Left ventricle myocardium inferior (tissue), 1 donor: ENCODE results near the gene PMEPA1. TPM values are rescaled to one million over a fixed set of nuclear protein-coding genes. Genes with fewer than 3 reads are reported as not detected.
A peak's percentile ranks its signal among the peaks of the same experiment; 100 is the strongest.

Experiments
- DNase-seq: peaks from one replicate; pipeline ENCODE4 v3.0.0-alpha.2; 2020
- H3K27ac ChIP-seq: fragments of 200-600 bp; replicated peaks from 2 replicates; pipeline ENCODE4 v1.8.0; 2021
- H3K27me3 ChIP-seq: fragments of 200-600 bp; 2 replicates; pipeline ENCODE4 v1.8.0; 2021; ENCODE audit warnings: low read depth
- H3K36me3 ChIP-seq: fragments of 200-600 bp; 2 replicates; pipeline ENCODE4 v1.8.0; 2021
- H3K4me1 ChIP-seq: fragments of 200-600 bp; 2 replicates; pipeline ENCODE4 v1.8.0; 2021
- H3K4me3 ChIP-seq: fragments of 200-600 bp; 2 replicates; pipeline ENCODE4 v1.8.0; 2021; ENCODE audit warnings: mild to moderate bottlenecking, moderate library complexity
- H3K9me3 ChIP-seq: fragments of 200-600 bp; replicated peaks from 2 replicates; pipeline ENCODE4 v1.8.0; 2021
- intact Hi-C: fragments of 100-400 bp; cut with micrococcal nuclease; formaldehyde crosslinking; loops from one replicate; pipeline ENCODE4 v1.11.0; 2022
- total RNA-seq: library from RNA; stranded (reverse); fragmentation: NEBNext Ultra II Directional; extraction: Animal tissue kit (Norgen Biotek cat#: 25700); gene quantifications from one replicate; pipeline ENCODE4 v1.2.1, GENCODE V29; 2021
- TF ChIP-seq, protein P1 (sequence below): fragments of 200-600 bp; IDR thresholded peaks from 2 replicates; pipeline ENCODE4 v1.8.0; 2021; ENCODE audit warnings: antibody characterized with exemption, mild to moderate bottlenecking, borderline replicate concordance
- donor health status: DM: no; HTN: yes; CAD: no; lungs with severe emphysema.

The PMEPA1 gene
- total RNA-seq, 1 donor from 2014 or later = 36.4 TPM

DNA sequence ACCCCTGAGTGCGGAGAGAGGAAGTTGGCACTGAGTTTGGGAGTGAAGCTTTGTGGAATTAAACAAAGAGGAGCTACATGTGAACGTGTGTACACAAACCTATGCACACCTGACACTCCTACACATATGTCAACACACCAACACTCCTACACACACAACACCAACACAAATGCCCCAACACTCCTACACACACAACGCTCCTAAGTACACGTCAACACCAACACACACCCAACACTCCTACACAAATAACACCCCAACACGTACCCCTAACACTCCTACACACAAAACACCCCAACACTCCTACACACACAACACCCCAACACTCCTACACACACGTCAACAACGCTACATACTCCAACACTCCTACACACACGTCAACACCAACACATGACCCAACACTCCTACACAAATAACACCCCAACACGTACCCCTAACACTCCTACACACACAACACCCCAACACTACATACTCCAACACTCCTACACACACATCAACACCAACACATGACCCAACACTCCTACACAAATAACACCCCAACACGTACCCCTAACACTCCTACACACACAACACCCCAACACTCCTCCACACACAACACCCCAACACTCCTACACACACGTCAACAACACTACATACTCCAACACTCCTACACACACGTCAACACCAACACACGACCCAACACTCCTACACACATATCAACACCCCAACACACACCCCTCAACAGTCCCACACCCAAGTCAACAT is 49.5 kb downstream of the PMEPA1 start:
- Histone ChIP-seq H3K9me3 (no peaks in the 10 kb centered on the region), H3K27me3 (no peaks in the 10 kb centered on the region), H3K4me3 (no peak overlapping the region), H3K27ac (no peak overlapping the region), H3K36me3 (peaks cover 18% of the 10 kb centered on the region), H3K4me1 (peaks cover 31% of the 10 kb centered on the region)
- no peak for DNase-seq
- TF ChIP-seq, protein P1, sequence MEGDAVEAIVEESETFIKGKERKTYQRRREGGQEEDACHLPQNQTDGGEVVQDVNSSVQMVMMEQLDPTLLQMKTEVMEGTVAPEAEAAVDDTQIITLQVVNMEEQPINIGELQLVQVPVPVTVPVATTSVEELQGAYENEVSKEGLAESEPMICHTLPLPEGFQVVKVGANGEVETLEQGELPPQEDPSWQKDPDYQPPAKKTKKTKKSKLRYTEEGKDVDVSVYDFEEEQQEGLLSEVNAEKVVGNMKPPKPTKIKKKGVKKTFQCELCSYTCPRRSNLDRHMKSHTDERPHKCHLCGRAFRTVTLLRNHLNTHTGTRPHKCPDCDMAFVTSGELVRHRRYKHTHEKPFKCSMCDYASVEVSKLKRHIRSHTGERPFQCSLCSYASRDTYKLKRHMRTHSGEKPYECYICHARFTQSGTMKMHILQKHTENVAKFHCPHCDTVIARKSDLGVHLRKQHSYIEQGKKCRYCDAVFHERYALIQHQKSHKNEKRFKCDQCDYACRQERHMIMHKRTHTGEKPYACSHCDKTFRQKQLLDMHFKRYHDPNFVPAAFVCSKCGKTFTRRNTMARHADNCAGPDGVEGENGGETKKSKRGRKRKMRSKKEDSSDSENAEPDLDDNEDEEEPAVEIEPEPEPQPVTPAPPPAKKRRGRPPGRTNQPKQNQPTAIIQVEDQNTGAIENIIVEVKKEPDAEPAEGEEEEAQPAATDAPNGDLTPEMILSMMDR = no peak
- intact Hi-C loops = no loop called here

DNA sequence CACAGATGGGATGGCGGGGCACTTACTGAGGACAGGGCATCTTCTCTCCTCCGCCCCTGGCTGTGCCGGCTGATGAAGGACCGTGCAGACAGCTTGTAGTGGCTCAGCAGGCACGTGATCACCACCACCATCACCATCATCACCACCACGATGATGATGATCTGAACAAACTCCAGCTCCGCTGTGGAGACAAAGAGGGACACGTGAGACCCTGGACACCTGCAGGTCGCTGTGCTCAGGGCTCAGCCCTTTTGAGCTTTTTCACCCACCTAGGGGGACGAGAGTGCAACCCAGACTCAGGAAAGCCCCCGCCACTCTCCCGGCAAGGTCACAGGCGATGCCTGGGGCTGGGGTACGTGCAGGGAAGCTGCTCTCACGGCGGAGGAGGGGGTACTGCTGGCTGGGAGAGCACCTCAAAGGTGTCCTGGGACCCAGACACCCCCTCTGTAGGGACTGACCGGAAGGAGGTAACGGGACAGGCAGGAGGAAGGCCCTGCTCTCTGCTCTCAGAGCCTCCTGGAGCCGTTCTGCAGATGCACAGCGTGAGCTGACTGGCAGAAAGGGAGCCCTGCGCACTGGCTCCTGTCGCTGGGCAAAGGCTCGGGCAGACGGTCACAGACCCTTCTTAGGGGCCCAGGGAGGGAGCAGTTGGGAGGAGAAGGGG is 50.2 kb downstream of the PMEPA1 start:
- H3K36me3 ChIP-seq = peaks cover 18% of the 10 kb centered on the region
- H3K27me3 ChIP-seq = no peaks in the 10 kb centered on the region
- TF ChIP-seq, protein P1 = no peak
- intact Hi-C loops = no loop called here
- no peak overlapping the region for H3K4me3 ChIP-seq
- H3K27ac ChIP-seq = no peak overlapping the region
- no peaks in the 10 kb centered on the region for H3K9me3 ChIP-seq
- peak; percentile 10 for DNase-seq
- H3K4me1 ChIP-seq = peaks cover 32% of the 10 kb centered on the region

DNA sequence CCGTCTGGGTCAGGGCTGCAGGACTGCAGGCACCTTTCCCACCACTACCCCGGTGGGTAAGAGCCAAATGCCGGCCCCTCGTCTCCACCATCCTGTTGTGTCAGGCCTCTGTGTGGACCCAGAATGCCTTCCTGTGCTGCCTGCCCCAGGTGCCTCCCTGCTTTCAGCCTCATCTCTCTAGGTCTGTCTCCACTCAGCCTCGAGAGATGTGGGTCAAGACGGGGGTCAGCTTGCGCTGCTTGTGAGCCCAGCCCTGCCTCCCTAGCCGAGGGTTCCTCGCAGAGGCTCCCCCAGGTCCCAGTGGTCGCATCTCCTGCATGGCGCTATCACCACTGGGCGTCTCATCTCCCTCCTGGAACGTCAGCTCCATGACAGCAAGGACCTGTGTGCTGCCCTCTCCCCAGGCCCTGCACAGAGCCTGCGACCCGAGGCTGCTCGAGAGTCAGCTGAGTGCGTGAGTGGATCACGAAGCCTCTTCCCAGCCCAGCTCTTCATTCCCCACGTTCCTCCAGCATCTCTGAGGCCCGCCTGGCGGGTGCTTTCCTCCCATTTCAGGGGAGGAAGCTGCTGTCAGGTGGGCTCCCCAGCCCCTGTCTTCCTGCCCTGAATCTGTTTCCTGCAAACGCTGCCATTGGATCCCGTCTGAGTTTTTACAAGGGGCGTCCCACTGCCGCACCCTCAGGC is 50.8 kb downstream of the PMEPA1 start:
- Histone ChIP-seq H3K4me1 (peaks cover 36% of the 10 kb centered on the region), H3K4me3 (no peak overlapping the region), H3K27ac (no peak overlapping the region), H3K36me3 (peaks cover 18% of the 10 kb centered on the region), H3K9me3 (no peaks in the 10 kb centered on the region), H3K27me3 (no peaks in the 10 kb centered on the region)
- intact Hi-C loops = no loop called here
- TF ChIP-seq, protein P1 = no peak
- DNase-seq = peak; percentile 6

DNA sequence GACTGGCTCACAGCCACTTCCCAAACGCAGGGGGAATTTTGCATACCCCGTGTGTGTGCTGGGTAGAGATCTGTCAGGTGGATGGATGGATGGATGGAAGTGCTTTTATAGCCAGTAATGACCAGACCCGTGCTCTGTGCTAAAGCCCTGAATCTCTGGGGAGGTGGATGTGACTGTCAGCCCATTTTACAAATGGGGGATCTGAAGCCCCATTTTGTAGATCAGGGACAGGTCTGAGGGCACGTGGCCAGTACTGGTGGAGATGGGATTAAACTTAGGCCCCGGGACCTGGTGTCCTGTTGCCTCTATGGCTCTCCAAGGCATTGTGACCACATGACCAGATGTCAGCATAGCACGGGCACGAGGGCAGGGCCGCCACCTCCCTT is 51.4 kb downstream of the PMEPA1 start:
- H3K9me3 ChIP-seq = no peaks in the 10 kb centered on the region
- peaks cover 18% of the 10 kb centered on the region for H3K36me3 ChIP-seq
- H3K27me3 ChIP-seq = no peaks in the 10 kb centered on the region
- intact Hi-C loops = no loop called here
- no peak for DNase-seq
- peaks cover 33% of the 10 kb centered on the region for H3K4me1 ChIP-seq
- no peak overlapping the region for H3K4me3 ChIP-seq
- no peak overlapping the region for H3K27ac ChIP-seq
- TF ChIP-seq, protein P1 = no peak

DNA sequence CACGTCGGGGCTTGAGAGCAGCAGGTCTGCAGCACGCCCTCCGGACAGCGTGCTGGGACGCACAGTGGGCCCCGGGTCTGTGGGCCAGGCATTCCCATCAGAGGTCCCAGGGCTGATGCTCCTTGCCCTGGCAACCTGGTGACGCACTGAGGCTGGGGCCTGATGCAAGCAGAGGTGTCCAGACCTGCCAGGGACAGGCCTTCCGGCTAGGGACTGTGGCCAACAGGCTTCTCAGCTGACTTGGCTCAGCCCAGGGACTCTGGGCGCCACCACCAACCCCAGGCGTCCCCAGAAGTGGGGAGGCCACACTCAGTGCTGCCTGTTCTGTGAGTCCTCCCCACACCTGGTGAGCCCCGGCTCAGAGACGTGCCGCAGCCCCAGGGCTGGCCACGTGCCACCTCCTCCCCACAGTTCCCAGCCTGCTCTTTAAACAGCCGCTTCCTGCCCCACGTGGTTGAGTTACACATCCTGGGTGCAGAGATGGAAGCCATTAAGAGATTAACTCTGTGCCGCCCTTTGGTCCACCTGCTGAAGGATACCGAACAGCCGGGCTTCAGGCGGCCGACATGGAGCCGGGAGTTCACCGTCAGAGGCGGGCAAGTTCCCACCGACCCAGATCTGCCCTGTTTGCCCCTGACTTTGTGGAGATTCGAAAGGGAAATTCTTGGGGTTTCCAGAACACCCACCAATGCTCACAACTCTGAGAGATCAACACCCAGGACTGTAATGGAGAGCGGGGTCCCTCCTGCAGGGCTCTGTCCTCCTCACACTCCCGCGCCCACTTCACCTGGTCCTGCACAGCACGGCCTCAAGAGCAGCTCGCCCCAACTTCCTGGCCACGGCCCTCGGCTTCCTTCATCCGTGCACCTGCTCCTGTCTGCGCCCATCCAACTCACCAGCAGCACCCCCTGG is 52.0 kb downstream of the PMEPA1 start:
- intact Hi-C loops = no loop called here
- Histone ChIP-seq H3K27ac (peak overlapping the region; percentile 68), H3K4me1 (peaks cover 28% of the 10 kb centered on the region), H3K4me3 (peak overlapping the region; percentile 17), H3K9me3 (no peaks in the 10 kb centered on the region), H3K36me3 (peaks cover 21% of the 10 kb centered on the region), H3K27me3 (no peaks in the 10 kb centered on the region)
- TF ChIP-seq, protein P1 = no peak
- peak; percentile 73 for DNase-seq
